ENCODE data around the gene PAGR1.
"Not testable (repeated sequence)": the region's sequence is repeated elsewhere in the genome, so short reads cannot be mapped to it uniquely, and the experiment has no call there.

The PAGR1 gene

GRCh38 chr16:29841631-29842030 lies 25.7 kb downstream of the PAGR1 start:
- no peak for DNase-seq

DNA sequence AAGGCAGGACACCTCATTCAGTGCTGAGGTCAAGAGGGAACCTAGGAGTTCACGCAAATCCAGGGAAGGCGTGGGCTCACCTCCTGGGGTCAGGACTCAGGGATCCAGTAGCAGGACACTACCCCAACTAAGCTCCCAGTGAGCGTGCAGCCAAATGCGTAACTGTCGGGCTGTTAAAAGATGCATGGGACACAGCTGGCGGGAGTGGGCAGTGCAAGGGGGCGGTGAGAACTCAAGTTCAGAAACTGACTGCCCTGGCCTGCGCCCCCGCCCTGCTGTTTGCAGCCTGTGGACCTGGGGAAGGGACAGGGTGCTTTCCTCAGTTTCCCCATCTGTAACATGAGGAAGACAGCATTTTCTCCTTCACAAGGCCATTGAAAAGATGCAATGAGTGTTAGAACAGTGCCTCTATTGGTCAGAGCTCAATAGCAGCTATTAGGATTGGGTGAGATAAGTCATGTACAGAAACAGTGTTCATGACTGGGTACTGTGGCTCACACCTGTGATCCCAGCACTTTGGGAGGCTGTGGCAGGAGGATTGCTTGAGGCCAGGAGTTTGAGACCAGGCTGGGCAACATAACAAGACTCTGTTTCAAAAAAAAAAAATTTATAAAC lies 26.9 kb downstream of the PAGR1 start:
- DNase-seq = no peak

DNA sequence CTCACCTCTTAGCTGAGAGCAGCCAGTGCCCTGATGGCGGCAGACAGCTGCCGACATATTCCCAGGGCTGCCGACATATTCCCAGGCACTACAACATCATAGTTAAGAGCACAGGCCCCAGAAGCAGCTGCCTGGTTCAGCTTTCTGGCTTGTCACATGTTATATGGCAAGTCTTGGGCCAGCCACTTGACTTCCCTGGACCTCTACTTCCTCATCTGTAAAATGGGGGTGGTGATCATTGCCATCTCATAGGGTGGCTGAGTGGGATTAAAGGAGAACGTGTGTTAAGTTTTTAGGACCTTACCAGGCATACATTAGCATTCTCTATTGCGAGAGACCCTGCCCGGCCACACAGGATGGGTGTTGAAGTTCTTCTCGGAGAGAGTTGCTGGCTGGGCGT lies 28.0 kb downstream of the PAGR1 start:
- DNase-seq = no peak

GRCh38 chr16:29844575-29845331 lies 28.8 kb downstream of the PAGR1 start:
- DNase-seq = no peak

DNA sequence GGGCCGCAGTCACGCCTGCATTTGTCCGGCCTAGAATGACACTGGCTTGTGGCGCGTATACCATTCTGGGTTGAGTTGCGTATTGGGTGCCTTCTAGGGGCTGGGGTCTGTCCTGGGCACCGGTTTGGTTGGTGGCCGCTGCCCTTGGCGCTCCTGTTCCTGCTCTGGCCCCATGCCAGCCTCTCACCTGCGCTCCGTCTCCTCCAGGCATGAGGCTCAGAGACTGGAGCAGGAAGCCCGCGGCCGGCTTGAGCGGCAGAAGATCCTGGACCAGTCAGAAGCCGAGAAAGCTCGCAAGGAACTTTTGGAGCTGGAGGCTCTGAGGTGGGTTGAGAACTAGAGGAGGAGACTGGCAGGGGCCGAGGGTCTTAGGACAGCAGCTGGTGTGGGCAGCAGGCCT lies 29.7 kb downstream of the PAGR1 start:
- no peak for DNase-seq

DNA sequence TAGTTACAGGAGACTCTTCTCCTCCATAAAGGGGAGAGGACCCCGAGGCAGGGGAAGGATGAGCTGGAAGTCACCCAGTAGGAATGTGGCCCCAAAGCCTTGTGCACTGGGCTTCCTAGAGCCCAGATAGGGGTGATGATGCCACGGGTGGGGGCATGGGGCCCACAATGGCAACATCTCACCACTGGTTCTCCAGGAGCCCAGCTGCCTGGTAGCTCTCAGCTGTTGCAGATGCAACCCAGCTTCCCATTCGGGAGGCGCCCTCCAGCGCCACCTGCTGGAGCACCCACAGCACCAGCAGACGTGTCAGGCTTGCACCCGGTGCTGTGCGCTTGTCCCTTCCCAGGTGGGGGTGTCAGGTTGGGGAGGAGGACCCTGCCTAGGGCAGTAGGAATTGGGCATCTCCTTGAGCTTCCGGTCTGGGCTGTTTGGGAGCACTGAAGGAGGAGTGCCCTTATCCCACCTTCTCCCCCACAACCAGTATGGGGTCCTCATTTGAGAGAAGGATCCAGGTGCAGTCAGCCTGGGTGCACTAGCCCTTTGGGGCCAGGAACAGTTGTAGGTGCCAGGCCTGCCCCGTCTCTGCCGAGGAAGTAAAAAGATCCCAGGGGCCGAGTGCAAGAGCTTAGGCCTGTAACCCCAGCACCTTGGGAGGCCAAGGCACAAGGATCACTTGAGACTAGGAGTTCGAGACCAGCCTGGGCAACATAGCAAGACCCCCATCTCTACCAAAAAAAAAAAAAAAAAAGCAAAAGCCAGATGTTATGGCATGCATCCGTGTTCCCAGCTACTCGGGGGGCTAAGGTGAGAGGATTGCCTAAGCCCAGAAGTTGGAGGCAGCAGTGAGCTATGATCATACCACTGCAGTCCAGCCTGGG lies 32.7 kb downstream of the PAGR1 start:
- no peak for DNase-seq

- no peak for DNase-seq
These were observed 33.6 kb downstream of the PAGR1 start for GRCh38 chr16:29849505-29849904.

GRCh38 chr16:29850998-29851397 lies 35.0 kb downstream of the PAGR1 start:
- DNase-seq = no peak

DNA sequence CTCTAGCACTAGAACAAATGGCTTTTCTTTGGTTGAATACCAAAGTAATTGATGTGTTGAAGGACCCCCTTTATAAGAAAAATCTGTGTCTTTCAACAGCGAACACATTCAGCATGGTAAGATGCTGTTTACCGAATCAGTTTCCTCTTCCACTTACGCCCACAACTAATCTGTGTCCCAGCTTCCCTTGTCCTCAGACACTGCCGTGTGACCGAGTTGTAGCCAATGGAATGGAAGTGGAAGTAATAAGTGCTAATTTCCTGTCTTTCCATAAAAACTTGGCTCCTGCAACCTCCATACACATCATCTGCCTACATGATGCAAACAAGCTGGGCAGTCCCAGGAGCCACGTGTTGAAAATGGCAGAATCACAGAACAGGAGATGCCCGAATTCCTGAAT lies 36.7 kb downstream of the PAGR1 start:
- DNase-seq = no peak

DNA sequence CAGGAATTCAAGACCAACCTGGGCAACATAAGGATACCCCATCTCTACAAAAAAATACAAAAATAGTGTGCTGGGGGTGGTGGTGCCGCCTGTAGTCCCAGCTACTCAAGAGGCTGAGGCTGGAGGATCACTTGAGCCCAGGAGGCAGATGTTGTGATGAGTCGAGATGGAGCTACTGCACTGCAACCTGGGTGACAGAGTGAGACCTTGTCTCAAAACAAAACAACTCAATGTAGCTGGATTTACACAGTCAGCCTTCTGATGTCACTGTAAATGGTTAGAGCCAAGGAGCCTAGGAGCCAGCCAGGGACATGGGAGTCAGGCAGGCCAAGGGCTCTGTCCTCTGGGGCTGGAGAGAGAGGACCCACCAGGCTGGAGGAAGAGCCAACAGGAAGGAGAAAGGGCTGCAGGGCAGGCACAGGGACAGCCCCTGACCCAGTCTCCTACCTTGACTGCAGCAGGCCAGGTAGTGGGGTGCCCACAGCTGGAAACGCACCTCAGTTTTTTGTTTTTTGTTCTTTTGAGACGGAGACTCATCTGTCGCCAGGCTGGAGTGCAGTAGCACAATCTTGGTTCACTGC lies 38.7 kb downstream of the PAGR1 start:
- no peak for DNase-seq

GRCh38 chr16:29857133-29857760 lies 41.3 kb downstream of the PAGR1 start:
- no peak for DNase-seq

DNA sequence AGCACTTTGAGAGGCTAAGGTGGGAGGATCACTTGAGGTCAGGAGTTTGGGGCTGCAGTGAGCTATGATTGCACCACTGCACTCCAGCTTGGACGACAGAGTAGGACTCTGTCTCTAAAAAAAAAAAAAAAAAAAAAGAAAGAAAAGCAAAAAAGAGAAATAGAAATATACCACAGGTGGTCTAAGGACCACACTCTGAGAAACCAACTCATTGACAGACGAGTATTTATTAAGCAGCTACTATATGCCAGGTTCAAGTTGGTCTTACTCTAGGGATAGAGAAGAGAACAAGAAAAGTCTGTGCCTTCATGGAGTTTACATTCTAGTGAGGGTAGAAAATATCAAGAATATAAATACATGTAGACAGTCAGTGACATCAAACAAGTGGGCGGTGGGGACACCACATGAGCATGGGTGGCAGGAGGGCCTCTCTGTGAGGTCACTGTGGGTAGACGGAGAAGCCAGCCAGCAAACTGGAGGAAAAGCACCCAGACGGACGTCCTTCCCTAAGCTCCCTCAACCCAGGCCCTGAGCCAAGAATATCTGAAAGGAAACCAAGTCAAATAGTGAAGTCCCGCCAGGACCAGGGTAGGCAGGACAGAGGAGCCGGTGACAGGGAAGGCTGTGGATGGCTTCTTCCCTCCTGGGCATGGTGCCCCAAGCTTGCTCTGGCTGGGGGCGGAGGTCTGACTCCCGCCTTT lies 42.3 kb downstream of the PAGR1 start:
- DNase-seq = no peak

- no peak for DNase-seq
These were observed 43.0 kb downstream of the PAGR1 start for GRCh38 chr16:29858974-29859373.

GRCh38 chr16:29860218-29860617 lies 44.3 kb downstream of the PAGR1 start:
- DNase-seq = no peak

DNA sequence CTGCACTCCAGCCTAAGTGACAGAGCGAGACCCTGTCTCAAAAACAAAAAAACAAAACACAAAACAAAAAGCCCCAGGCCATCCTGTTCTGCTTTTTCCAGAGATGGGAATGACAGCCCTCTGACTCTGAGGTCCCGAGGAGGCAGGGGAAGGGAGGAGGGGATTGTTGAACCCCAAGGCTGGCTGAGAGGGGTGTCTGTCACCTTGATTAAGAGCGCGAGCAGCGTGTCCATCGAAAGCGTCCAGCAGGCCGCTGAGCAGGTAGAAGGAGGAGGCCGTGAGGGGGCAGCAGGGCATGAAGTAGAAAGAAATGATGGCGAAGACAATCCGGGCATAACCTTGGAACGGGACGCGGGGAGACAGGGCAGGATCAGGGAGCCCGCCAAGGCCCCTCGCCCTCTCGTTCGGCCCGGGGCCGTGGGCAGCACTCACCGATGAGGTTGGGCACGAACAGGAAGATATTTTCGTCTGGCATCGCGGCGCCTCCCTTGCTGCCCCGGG lies 46.5 kb downstream of the PAGR1 start:
- no peak for DNase-seq

DNA sequence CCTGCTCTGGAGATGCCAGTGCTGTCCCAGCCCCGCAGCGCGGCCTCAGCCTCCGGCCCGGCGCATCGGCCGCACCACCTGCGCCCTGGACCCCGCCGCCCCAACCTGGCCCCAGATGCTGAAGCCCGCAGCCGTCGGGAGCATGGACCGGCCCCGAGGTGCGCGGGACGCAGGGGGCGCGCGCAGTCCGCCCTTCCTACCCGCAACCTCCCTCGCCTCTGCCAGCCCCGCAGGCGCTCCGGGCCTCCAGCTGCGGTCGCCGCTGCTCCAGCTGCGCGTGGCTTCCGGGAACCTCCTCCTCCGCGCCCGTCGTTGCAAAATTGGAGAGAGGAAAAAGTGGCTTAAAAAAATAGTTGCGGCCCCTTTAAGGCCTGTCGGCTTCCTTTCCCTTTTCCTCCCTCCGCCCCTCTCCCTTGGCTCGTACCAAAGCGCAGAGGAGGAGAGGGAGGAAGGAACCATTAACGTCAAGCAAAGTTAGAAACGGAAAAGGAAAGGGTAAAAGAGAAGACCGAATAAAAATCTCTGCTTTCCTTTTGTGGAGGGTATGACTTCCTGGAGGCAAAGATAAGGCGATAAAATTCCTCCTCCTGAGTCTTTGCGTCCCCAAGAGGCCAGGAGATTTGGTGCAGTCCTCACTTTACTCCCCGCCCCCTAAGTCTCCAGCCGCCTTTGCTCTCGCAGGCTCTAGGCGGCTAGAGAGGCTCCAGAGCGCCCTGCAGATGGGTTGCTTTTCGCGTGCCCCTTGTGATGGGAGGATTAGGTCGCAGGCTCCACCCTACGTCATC lies 47.1 kb downstream of the PAGR1 start, which contains the start of gene CDIPT:
Gene CDIPT (minus strand): TSS at position 343 of the 785 bp plus-strand sequence. CDS start 369 bp downstream, outside the sequence.
- peak; percentile 43 for DNase-seq

DNA sequence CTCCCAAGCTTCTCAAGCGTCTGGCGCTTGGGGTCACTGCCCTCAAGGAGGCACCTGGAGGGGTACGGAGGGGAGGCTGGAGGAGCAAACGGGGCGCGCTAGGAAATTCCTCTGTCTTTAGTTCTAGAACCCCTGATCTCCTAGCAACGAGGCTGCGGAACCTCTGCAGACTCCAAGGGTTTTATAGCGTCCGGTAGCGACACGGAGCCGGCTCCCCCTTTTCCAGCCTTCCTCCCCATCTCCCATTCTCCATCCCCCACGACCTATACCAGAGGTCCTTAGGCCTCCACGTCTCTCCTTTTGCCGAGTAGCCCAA lies 47.7 kb downstream of the PAGR1 start:
- DNase-seq = no peak

DNA sequence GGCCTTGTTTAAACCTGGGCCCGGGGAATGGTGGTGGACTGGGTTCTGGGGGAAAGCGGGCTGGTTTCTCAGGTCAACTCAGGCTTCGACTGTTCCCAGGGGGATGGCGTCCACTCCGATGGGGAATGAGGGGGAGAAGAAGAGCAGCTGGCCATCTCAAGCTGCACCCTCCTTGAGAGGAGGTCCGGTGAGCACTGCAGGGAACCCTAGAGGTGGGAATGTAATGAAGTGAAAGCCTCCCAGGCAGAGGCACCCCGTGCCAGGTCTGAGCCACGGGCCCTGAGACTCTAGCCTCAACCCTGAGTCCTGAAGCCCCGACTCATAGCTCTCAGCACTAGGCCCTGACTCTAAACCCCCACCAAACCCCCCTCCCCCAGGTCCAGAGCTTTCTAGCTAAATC lies 48.3 kb downstream of the PAGR1 start:
- DNase-seq = no peak

- no peak for DNase-seq
These were observed 52.6 kb downstream of the PAGR1 start for GRCh38 chr16:29868396-29869009.

GRCh38 chr16:29869067-29869466 lies 53.1 kb downstream of the PAGR1 start:
- not testable (repeated sequence) for DNase-seq
